GM13976 (cell line): ENCODE results near the gene XRCC4.

Experiments used
- DNase-seq: peaks from one replicate; pipeline ENCODE4 v3.0.0; 2012; ENCODE audit warnings: low spot score
- in situ Hi-C: fragments of 300-500 bp; cut with MboI; formaldehyde crosslinking; loops from one replicate; pipeline ENCODE4 v1.12.0; 2022; ENCODE audit warnings: low sequenced_read_pairs, mixed read lengths, inconsistent platforms; ENCODE audit not compliant: unreplicated experiment
- TF ChIP-seq, protein P1 (sequence below): IDR thresholded peaks from 2 replicates; pipeline ENCODE4 v1.5.1; 2012; ENCODE audit warnings: borderline replicate concordance, mild to moderate bottlenecking; ENCODE audit not compliant: insufficient read depth; ENCODE audit errors: extremely low read depth, missing control alignments, control extremely low read depth

XRCC4 gene

DNA sequence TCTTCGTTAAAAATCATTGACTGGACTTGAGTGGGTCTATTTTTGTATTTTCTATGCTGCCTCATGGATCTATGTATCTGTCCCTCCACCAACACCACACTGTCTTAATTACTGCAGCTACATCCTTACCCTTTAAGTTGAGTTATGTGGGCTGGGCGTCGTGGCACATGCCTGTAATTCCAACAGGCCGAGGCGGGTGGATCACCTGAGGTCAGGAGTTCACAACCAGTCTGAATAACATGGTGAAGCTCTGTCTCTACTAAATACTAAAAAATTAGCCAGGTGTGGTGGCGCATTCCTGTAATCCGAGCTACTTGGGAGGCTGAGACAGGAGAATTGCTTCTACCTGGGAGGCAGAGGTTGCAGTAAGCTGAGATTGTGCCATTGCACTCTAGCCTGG, 48.2 kb downstream of the XRCC4 start:
- no peak for DNase-seq

DNA sequence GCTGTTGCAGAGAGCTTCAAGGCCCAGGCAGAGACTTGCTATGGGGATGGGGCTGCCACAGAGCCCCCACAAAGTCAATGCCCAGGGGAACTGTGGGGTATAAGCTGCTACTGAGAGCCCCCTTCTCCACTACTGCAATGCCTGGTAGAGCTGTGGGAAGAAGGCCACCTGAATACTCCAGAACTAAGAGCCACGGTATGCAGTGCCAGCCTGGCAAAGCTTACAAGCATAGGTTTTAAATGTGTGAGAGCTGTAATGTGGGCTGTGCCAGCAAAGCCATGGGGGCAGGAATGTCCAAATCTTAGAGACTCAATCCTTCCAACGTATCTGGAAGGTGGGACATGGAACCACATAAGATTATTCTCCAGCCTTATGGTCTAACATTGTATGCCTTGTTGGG, 49.2 kb downstream of the XRCC4 start:
- TF ChIP-seq, protein P1, sequence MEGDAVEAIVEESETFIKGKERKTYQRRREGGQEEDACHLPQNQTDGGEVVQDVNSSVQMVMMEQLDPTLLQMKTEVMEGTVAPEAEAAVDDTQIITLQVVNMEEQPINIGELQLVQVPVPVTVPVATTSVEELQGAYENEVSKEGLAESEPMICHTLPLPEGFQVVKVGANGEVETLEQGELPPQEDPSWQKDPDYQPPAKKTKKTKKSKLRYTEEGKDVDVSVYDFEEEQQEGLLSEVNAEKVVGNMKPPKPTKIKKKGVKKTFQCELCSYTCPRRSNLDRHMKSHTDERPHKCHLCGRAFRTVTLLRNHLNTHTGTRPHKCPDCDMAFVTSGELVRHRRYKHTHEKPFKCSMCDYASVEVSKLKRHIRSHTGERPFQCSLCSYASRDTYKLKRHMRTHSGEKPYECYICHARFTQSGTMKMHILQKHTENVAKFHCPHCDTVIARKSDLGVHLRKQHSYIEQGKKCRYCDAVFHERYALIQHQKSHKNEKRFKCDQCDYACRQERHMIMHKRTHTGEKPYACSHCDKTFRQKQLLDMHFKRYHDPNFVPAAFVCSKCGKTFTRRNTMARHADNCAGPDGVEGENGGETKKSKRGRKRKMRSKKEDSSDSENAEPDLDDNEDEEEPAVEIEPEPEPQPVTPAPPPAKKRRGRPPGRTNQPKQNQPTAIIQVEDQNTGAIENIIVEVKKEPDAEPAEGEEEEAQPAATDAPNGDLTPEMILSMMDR: no peak
- DNase-seq: no peak
- in situ Hi-C loops: no loop called here

More for the DNA sequence above, 48.2 kb downstream of the XRCC4 start:
- TF ChIP-seq, protein P1: no peak
- in situ Hi-C loops: no loop called here

DNA sequence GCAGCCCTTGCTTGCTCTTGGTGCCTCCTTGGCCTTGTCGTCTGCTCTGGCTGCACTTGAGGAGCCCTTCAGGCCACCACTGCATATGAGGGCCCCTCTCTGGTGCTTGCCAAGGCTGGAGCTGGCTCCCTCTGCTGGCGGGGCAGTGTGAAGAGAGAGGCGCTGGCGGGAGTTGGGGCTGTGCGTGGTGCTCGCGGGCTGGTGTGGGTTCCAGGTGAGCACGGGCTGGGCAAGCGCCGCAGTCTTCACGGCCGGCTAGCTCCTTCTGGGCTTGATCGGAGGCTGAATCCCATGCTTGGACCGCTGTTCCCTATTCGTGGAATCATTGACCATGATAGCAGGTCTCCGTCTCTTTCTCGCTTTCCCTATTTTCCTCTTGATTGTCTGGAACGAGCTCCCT, 56.5 kb downstream of the XRCC4 start:
- TF ChIP-seq, protein P1: no peak
- in situ Hi-C loops: no loop called here
- DNase-seq: no peak

DNA sequence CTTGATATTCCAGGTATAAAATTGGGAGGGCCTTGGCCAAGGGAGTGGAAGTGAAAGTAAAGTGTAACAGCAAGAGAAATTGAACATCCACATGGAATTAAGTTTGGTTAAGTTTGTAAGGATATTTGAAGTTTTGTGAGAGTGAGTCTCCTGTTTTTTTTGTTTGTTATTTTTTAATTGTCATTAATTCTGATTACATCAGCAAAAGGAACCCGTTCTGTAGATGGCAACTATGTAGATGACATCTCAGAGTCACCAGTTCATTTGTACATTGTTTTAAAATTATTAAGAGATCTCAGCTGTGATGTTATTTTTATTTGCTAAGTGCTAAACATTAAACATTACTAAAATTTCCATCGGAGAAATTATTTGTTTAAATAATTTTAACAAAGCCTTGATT, 65.2 kb downstream of the XRCC4 start:
- DNase-seq: no peak
- in situ Hi-C loops: no loop called here
- TF ChIP-seq, protein P1: no peak

DNA sequence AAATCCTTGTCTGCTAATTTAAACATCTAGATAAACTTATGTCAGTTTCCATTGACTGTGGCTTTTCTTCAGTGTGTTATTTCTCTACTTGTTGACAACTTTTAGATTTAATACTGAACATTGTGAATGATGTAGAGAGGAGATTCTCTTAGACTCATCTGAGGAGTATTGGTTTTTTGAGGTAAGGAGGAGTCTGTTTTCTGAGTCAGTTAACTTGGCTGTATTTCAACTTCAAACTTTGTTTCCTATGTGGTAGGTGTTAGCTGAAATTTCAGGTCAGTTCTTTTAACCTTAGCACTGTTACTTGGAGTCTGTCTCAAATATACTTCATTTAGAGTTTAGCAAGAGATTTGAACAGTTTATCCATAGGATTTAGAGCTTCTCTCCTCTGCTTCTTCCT, 67.9 kb downstream of the XRCC4 start:
- TF ChIP-seq, protein P1: no peak
- DNase-seq: no peak
- in situ Hi-C loops: no loop called here

DNA sequence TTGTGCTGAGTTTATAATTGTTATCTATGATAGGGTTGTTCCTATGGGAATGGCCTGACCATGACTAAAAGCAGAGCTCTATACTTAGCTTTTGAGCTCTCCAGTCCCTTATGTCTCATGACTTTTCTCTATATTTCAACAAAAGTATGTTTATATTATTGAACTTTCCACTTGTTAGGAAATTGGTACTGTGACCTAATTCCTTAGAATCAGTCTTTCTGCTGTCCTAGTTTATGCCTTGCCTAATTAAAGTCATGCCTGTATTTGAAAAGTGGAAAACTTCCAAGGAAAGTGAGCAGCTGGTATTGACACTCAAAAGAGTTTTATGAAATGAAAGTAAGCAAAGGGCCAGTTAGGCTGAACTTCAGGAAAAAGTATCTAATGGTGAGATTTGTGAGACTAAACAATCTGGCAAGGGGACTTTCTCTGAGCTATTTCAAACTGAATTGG, 68.6 kb downstream of the XRCC4 start:
- in situ Hi-C loops: no loop called here
- TF ChIP-seq, protein P1: no peak
- no peak for DNase-seq

DNA sequence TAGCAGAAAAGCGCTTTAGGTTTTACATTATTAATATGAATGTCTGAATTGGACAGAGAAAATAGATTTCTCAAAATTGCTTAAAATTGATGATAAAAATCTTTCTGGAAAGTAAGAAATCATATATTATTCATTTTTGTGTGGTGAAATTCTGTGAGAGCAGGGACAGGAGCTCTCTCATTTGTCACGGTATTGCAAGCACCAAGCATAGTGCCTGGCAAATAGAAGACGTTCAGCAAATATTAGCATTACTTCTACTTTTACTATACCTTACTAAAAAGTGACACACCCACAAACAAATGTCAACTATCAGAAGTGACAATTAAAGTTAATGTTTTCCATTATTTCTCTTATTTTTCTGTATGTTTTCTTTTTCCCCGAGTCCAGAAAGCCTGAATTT, 69.1 kb downstream of the XRCC4 start:
- TF ChIP-seq, protein P1: no peak
- no peak for DNase-seq
- in situ Hi-C loops: no loop called here
